Psoas muscle (tissue), 8 donors: ENCODE data around the gene PPP1R15B. TPM values are rescaled to one million over a fixed set of nuclear protein-coding genes. Genes with fewer than 3 reads are reported as not detected.

Source experiments
- ATAC-seq, 4 donors: fragments of 200-7000 bp; cut with Tn5 transposase; one replicate each; pipeline ENCODE4 v1.9.1; 2020; ENCODE audit warnings: moderate library complexity in 3 of 4, mild to moderate bottlenecking in 2 of 4
- DNase-seq, 2 donors: peaks; one replicate each; pipeline ENCODE4 v3.0.0-alpha.2; 2020
- H3K27ac ChIP-seq: fragments of 200-600 bp; one replicate; pipeline ENCODE4 v1.8.0; 2022
- H3K27me3 ChIP-seq, 3 donors: fragments of 200-600 bp in 1 of 3; one replicate each; pipeline versions ENCODE4 v1.6.1 to v1.8.0; 2013 to 2022; ENCODE audit warnings: low read length in 2 of 3, mild to moderate bottlenecking in 2 of 3, moderate library complexity in 1 of 3; ENCODE audit not compliant: insufficient read depth in 3 of 3
- H3K36me3 ChIP-seq, 2 donors: fragments of 200-600 bp in 1 of 2; one replicate each; pipeline versions ENCODE4 v1.6.1 to v1.8.0; 2013 to 2022; ENCODE audit warnings: low read depth in 1 of 2, mild to moderate bottlenecking in 1 of 2, moderate library complexity in 1 of 2; ENCODE audit not compliant: insufficient read depth in 1 of 2
- H3K4me1 ChIP-seq: fragments of 200-600 bp; one replicate; pipeline ENCODE4 v1.8.0; 2022
- H3K4me3 ChIP-seq: fragments of 200-600 bp; one replicate; pipeline ENCODE4 v1.8.0; 2022; ENCODE audit warnings: mild to moderate bottlenecking
- H3K9me3 ChIP-seq: fragments of 200-600 bp; one replicate; pipeline ENCODE4 v1.8.0; 2022
- CTCF ChIP-seq: fragments of 200-600 bp; IDR thresholded peaks from one replicate; pipeline ENCODE4 v1.8.0; 2022; ENCODE audit warnings: antibody characterized with exemption
- WGBS, 3 donors: extraction: QIAGEN DNeasy Blood & Tissue Kit; methylation state at CpG; one replicate each; pipeline versions ENCODE4 v1.1.6 to v1.1.7; 2013; 5-methylcytosine and 5-hydroxymethylcytosine counted together
- intact Hi-C, 2 donors: fragments of 100-400 bp; cut with DNase I; formaldehyde crosslinking; loops; one replicate each; pipeline versions ENCODE4 v1.11.0 to v1.14.2; 2022
- polyA plus RNA-seq, 3 donors: library from polyadenylated mRNA; stranded (reverse); fragments of 200-250 nt; gene quantifications; one replicate each; pipeline ENCODE4 v1.2.3, GENCODE V29; 2013
- total RNA-seq, 4 donors: library from RNA; stranded (reverse); fragmentation: NEBNext Ultra II Directional in 2 of 4; extraction: Animal tissue kit (Norgen Biotek cat#: 25700) in 2 of 4; gene quantifications; one replicate each; pipeline versions ENCODE4 v1.2.1 to v1.2.4, GENCODE V29; 2021 to 2023
- donor health status: healthy with polysubstance abuse.
- donor health status: DM: no; HTN: no; CAD: no; lungs with moderate emphysema.
- donor health status: Bipolar disorder and iron deficiency.
- donor health status: healthy.
- donor health status: DM: yes; HTN: yes; CAD: no.
- donor health status: DM: no; HTN: no; CAD: no.
- donor health status: DM: no; HTN: no; CAD: no.
- donor health status: DM: yes; HTN: yes; CAD: no.

PPP1R15B gene
- total and polyA plus RNA-seq, 7 donors, result 12.2 to 35.2 (median 19.3) TPM

GRCh38 chr1:204367193-204367858 lies 44.3 kb downstream of the PPP1R15B start:
- Histone ChIP-seq H3K4me3 (no peak overlapping the region), H3K4me1 (peaks cover 6% of the 10 kb centered on the region), H3K9me3 (no peaks in the 10 kb centered on the region), H3K27me3 (peaks cover 0 to 5% (median 4%) of the 10 kb centered on the region in 3 donors), H3K36me3 (no peaks in the 10 kb centered on the region), H3K27ac (no peak overlapping the region)
- ATAC-seq (no peak), DNase-seq (no peak)
- TF ChIP-seq CTCF, result no peak
- intact Hi-C loops, result loop anchor here (10.0 kb wide), 1 partner anchor 503 kb away; the partner anchor contains the start of gene SNRPE (in 2 of the 2)
- 76 to 79% (median 79%) methylated on average over 16 of the region's 16 CpGs for WGBS, 3 donors

- H3K27me3 ChIP-seq, result peaks cover 0 to 5% (median 4%) of the 10 kb centered on the region in 3 donors
- DNase-seq (no peak), ATAC-seq (no peak)
- peak; percentile 12 for TF ChIP-seq CTCF
- H3K27ac ChIP-seq, result no peak overlapping the region
- H3K9me3 ChIP-seq, result no peaks in the 10 kb centered on the region
- H3K4me1 ChIP-seq, result peaks cover 6% of the 10 kb centered on the region
- WGBS, 3 donors, result 85 to 91% (median 89%) methylated on average over 7 of the region's 7 CpGs
- intact Hi-C loops, result loop anchor here (10.0 kb wide), 1 partner anchor 502 kb away; the partner anchor contains the start of gene SNRPE (in 2 of the 2)
- no peak overlapping the region for H3K4me3 ChIP-seq
- H3K36me3 ChIP-seq, result no peaks in the 10 kb centered on the region
Measured at GRCh38 chr1:204366759-204367158, 44.9 kb downstream of the PPP1R15B start.

GRCh38 chr1:204363335-204364114 lies 48.1 kb downstream of the PPP1R15B start:
- no peaks in the 10 kb centered on the region for H3K9me3 ChIP-seq
- TF ChIP-seq CTCF, result peak; percentile 96
- intact Hi-C loops, result loop anchor here (1.0 to 10.0 kb wide), 6 partner anchors 105 to 499 kb away; partner anchors contain the start of gene SNRPE (in 2 of the 2)
- peaks cover 0 to 6% (median 2%) of the 10 kb centered on the region in 3 donors for H3K27me3 ChIP-seq
- WGBS, 3 donors, result 1 to 2% (median 1%) methylated on average over 27 of the region's 27 CpGs
- H3K4me3 ChIP-seq, result peak overlapping the region; percentile 65
- ATAC-seq (peak; percentile 80 to 91 (median 86)), DNase-seq (peak; percentile 59 to 79)
- peaks cover 6% of the 10 kb centered on the region for H3K4me1 ChIP-seq
- H3K27ac ChIP-seq, result no peak overlapping the region
- no peaks in the 10 kb centered on the region for H3K36me3 ChIP-seq

GRCh38 chr1:204362984-204363334 lies 48.7 kb downstream of the PPP1R15B start:
- Histone ChIP-seq H3K27ac (no peak overlapping the region), H3K4me3 (peak overlapping the region; percentile 65), H3K4me1 (peaks cover 6% of the 10 kb centered on the region), H3K27me3 (peaks cover 0 to 11% (median 2%) of the 10 kb centered on the region in 3 donors), H3K9me3 (no peaks in the 10 kb centered on the region), H3K36me3 (no peaks in the 10 kb centered on the region)
- DNase-seq (no peak), ATAC-seq (peak in 1 of 4 donors; percentile 3)
- intact Hi-C loops, result loop anchor here (1.0 to 10.0 kb wide), 6 partner anchors 104 to 498 kb away; partner anchors contain the start of gene SNRPE (in 2 of the 2)
- WGBS, 3 donors, result 32 to 41% (median 40%) methylated on average over 11 of the region's 11 CpGs
- TF ChIP-seq CTCF, result no peak
